T-helper 2 cell (primary cell): ENCODE measurements around the gene UBTD1.

Experiments used
- DNase-seq, 5 experiments: peaks; one replicate each; pipeline versions ENCODE4 v3.0.0 to v3.0.0-alpha.2; 2012 to 2022

The UBTD1 gene

GRCh38 chr10:97483506-97483905 lies 15.2 kb upstream of the UBTD1 start:
- no peak for DNase-seq

GRCh38 chr10:97483921-97484320 lies 14.8 kb upstream of the UBTD1 start:
- no peak for DNase-seq

- DNase-seq, result no peak
These were observed 13.0 kb upstream of the UBTD1 start for GRCh38 chr10:97485647-97486281.

- no peak for DNase-seq
These were observed 8.1 kb upstream of the UBTD1 start for GRCh38 chr10:97490592-97490991.

- DNase-seq, result no peak
These were observed 4.6 kb upstream of the UBTD1 start for GRCh38 chr10:97494151-97494550.

GRCh38 chr10:97494863-97495506 lies 3.7 kb upstream of the UBTD1 start:
- peak in 1 of 5 experiments; percentile 56 for DNase-seq

- DNase-seq, result peak; percentile 39 to 86 (median 63)
These were observed 1.1 kb upstream of the UBTD1 start for GRCh38 chr10:97497572-97498075.

GRCh38 chr10:97498076-97498840 lies 466 bp upstream of the UBTD1 start, which contains the start of gene MMS19:
TSS of gene MMS19 (minus strand) at chr10:97498422. CDS start at chr10:97498384, 38 bp downstream.
- peak; percentile 97 to 100 (median 99) for DNase-seq

GRCh38 chr10:97499561-97500296 lies 1.0 kb downstream of the UBTD1 start:
- no peak for DNase-seq

- DNase-seq, result no peak
These were observed 1.5 kb downstream of the UBTD1 start for GRCh38 chr10:97500297-97500575.

GRCh38 chr10:97502916-97503315 lies 4.2 kb downstream of the UBTD1 start:
- no peak for DNase-seq

- no peak for DNase-seq
These were observed 4.7 kb downstream of the UBTD1 start for GRCh38 chr10:97503406-97503805.

GRCh38 chr10:97505152-97505551 lies 6.4 kb downstream of the UBTD1 start:
- no peak for DNase-seq

GRCh38 chr10:97506199-97506991 lies 7.7 kb downstream of the UBTD1 start:
- no peak for DNase-seq

- no peak for DNase-seq
These were observed 9.6 kb downstream of the UBTD1 start for GRCh38 chr10:97508342-97508741.

- DNase-seq, result no peak
These were observed 10.5 kb downstream of the UBTD1 start for GRCh38 chr10:97509120-97509680.

- no peak for DNase-seq
These were observed 12.0 kb downstream of the UBTD1 start for GRCh38 chr10:97510686-97511085.

- DNase-seq, result no peak
These were observed 13.2 kb downstream of the UBTD1 start for GRCh38 chr10:97511711-97512440.

- no peak for DNase-seq
These were observed 14.3 kb downstream of the UBTD1 start for GRCh38 chr10:97512993-97513392.

GRCh38 chr10:97514344-97514743 lies 15.6 kb downstream of the UBTD1 start:
- no peak for DNase-seq
